Liver (tissue), 9 donors: ENCODE measurements around the gene SIN3B. TPM values are rescaled to one million over a fixed set of nuclear protein-coding genes. Genes with fewer than 3 reads are reported as not detected.

Experiments used
- DNase-seq: peaks from one replicate; pipeline ENCODE4 v3.0.0-alpha.2; 2017; ENCODE audit warnings: low spot score
- H3K27ac ChIP-seq, 2 donors: one replicate each; pipeline ENCODE4 v1.7.0; 2013; ENCODE audit warnings: inconsistent platforms in 2 of 2, low read length in 2 of 2, control low read depth in 1 of 2, low read depth in 1 of 2, mild to moderate bottlenecking in 1 of 2
- H3K27me3 ChIP-seq, 4 donors: one replicate each; pipeline versions ENCODE4 v1.6.1 to v1.7.0; 2013; ENCODE audit warnings: low read length in 3 of 4, inconsistent platforms in 1 of 4, mild to moderate bottlenecking in 1 of 4, moderate library complexity in 1 of 4; ENCODE audit not compliant: control insufficient read depth in 4 of 4, insufficient read depth in 4 of 4
- H3K36me3 ChIP-seq, 4 donors: one replicate each; pipeline versions ENCODE4 v1.6.1 to v1.7.0; 2013; ENCODE audit warnings: low read length in 3 of 4, mild to moderate bottlenecking in 3 of 4, low read depth in 1 of 4, moderate library complexity in 1 of 4; ENCODE audit not compliant: control insufficient read depth in 4 of 4, insufficient read depth in 3 of 4
- H3K4me1 ChIP-seq, 4 donors: one replicate each; pipeline versions ENCODE4 v1.6.1 to v1.7.0; 2013; ENCODE audit warnings: low read length in 3 of 4, mild to moderate bottlenecking in 3 of 4, moderate library complexity in 1 of 4; ENCODE audit not compliant: control insufficient read depth in 4 of 4, insufficient read depth in 4 of 4
- H3K4me3 ChIP-seq, 3 donors: one replicate each; pipeline versions ENCODE4 v1.6.1 to v1.7.0; 2013; ENCODE audit warnings: low read length in 3 of 3, control low read depth in 1 of 3, low read depth in 1 of 3, mild to moderate bottlenecking in 1 of 3
- H3K9ac ChIP-seq, 2 donors: one replicate each; pipeline ENCODE4 v1.7.0; 2013; ENCODE audit warnings: low read length in 2 of 2, mild to moderate bottlenecking in 2 of 2, moderate library complexity in 2 of 2, control low read depth in 1 of 2, low read depth in 1 of 2
- H3K9me3 ChIP-seq, 4 donors: one replicate each; pipeline versions ENCODE4 v1.6.1 to v1.7.0; 2013; ENCODE audit warnings: low read length in 3 of 4; ENCODE audit not compliant: control insufficient read depth in 4 of 4
- EGR1 ChIP-seq, 2 donors: IDR thresholded peaks; 2 replicates each; pipeline ENCODE4 v1.6.1; 2016 to 2018; ENCODE audit warnings: antibody characterized with exemption in 2 of 2, low read depth in 2 of 2
- FOXA1 ChIP-seq: IDR thresholded peaks from 2 replicates; pipeline ENCODE4 v1.6.1; 2016; ENCODE audit warnings: antibody characterized with exemption
- FOXA2 ChIP-seq: IDR thresholded peaks from 2 replicates; pipeline ENCODE4 v1.6.1; 2016; ENCODE audit warnings: antibody characterized with exemption
- GABPA ChIP-seq, 2 donors: IDR thresholded peaks in 1 of 2; conservative IDR thresholded peaks in 1 of 2; 2 replicates each; pipeline ENCODE4 v1.6.1; 2016; ENCODE audit warnings: antibody characterized with exemption in 2 of 2, mild to moderate bottlenecking in 1 of 2, moderate library complexity in 1 of 2
- HNF4A ChIP-seq, 2 donors: conservative IDR thresholded peaks; 2 replicates each; pipeline ENCODE4 v1.6.1; 2016; ENCODE audit warnings: antibody characterized with exemption in 2 of 2, mild to moderate bottlenecking in 2 of 2
- HNF4G ChIP-seq: IDR thresholded peaks from 2 replicates; pipeline ENCODE4 v1.6.1; 2016; ENCODE audit warnings: antibody characterized with exemption
- JUND ChIP-seq, 2 donors: IDR thresholded peaks; 2 replicates each; pipeline ENCODE4 v1.6.1; 2016; ENCODE audit warnings: antibody characterized with exemption in 2 of 2
- NR2F2 ChIP-seq: IDR thresholded peaks from 2 replicates; pipeline ENCODE4 v1.6.1; 2016; ENCODE audit warnings: antibody characterized with exemption
- RAD21 ChIP-seq, 2 donors: IDR thresholded peaks; 2 replicates each; pipeline ENCODE4 v1.6.1; 2016; ENCODE audit warnings: antibody characterized with exemption in 2 of 2, mild to moderate bottlenecking in 2 of 2
- SP1 ChIP-seq: IDR thresholded peaks from 2 replicates; pipeline ENCODE4 v1.6.1; 2018; ENCODE audit warnings: antibody characterized with exemption, mild to moderate bottlenecking
- TAF1 ChIP-seq: conservative IDR thresholded peaks from 2 replicates; pipeline ENCODE4 v1.6.1; 2016; ENCODE audit warnings: antibody characterized with exemption, mild to moderate bottlenecking
- YY1 ChIP-seq: IDR thresholded peaks from 2 replicates; pipeline ENCODE4 v1.6.1; 2016; ENCODE audit warnings: antibody characterized with exemption, mild to moderate bottlenecking
- ZBTB33 ChIP-seq: IDR thresholded peaks from 2 replicates; pipeline ENCODE4 v1.6.1; 2016; ENCODE audit warnings: antibody characterized with exemption
- WGBS: extraction: QIAGEN DNeasy Blood & Tissue Kit; methylation state at CpG from one replicate; pipeline ENCODE4 v1.1.7; 2013; 5-methylcytosine and 5-hydroxymethylcytosine counted together
- polyA plus RNA-seq, 2 donors: library from polyadenylated mRNA; stranded (reverse) in 1 of 2; unstranded in 1 of 2; fragments of 200-250 nt in 1 of 2; fragments of >200 nt in 1 of 2; fragmentation: Nextera tagmentation in 1 of 2; extraction: Ambion mirVana in 1 of 2; gene quantifications; one replicate each; pipeline versions ENCODE4 v1.2.1 to v1.2.3, GENCODE V29; 2013 to 2015
- total RNA-seq, 2 donors: library from RNA; depleted of rRNA; stranded (reverse); fragments of >200 nt; gene quantifications; one replicate each; pipeline ENCODE4 v1.2.3, GENCODE V29; 2014
- TF ChIP-seq, protein P1 (sequence below): fragments of 150-350 bp; IDR thresholded peaks from 2 replicates; pipeline ENCODE4 v1.5.1; 2017; ENCODE audit warnings: improper control_type of control experiment, low read depth, low read length; ENCODE audit not compliant: missing input control
- TF ChIP-seq, protein P2 (sequence below): IDR thresholded peaks from 2 replicates; pipeline ENCODE4 v1.6.1; 2016; ENCODE audit warnings: antibody characterized with exemption, mild to moderate bottlenecking
- TF ChIP-seq, protein P3 (sequence below): IDR thresholded peaks from 2 replicates; pipeline ENCODE4 v1.6.1; 2016; ENCODE audit warnings: antibody characterized with exemption
- TF ChIP-seq, protein P4 (sequence below): IDR thresholded peaks from 2 replicates; pipeline ENCODE4 v1.6.1; 2016; ENCODE audit warnings: antibody characterized with exemption
- donor health status: healthy.
- donor health status: healthy.
- donor health status: healthy.
- donor health status: healthy.
- donor health status: healthy.

The SIN3B gene
- total and polyA plus RNA-seq, 4 donors = 6.1 to 17.1 (median 8.6) TPM

DNA sequence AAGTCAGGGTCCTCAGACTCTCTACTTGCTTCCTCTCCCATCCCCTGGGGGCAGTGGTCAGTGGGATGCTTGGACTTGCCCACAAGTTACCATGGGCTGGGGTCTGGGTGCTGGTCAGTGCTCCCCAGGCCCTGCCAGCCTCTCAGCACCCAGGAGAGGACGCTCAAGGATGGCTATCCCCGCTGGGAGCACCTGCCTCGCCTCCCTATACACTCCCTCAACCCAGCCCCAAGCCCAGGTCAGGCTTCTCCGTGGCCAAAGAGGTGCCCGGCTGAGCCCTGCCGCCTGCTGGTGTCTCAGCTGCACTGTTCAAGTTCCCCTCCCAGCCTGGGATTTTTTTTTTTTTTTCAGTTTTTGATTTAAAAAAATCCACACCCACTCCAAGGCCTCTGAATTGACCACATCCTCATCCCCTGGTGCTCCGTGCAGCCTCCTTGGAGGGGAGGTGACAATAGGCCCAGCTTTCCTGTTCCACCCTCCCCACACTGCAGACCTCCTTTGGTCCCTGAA, 70.4 kb downstream of the SIN3B start:
- Histone ChIP-seq H3K4me3 (no peak overlapping the region), H3K27ac (no peak overlapping the region), H3K36me3 (no peaks in the 10 kb centered on the region), H3K9me3 (no peaks in the 10 kb centered on the region), H3K4me1 (peaks cover 0 to 6% (median 4%) of the 10 kb centered on the region in 4 donors), H3K9ac (no peak overlapping the region), H3K27me3 (peaks cover 0 to 3% (median under 1%) of the 10 kb centered on the region in 4 donors)
- WGBS = 27% methylated on average over 7 of the region's 7 CpGs
- TF ChIP-seq, protein P1, sequence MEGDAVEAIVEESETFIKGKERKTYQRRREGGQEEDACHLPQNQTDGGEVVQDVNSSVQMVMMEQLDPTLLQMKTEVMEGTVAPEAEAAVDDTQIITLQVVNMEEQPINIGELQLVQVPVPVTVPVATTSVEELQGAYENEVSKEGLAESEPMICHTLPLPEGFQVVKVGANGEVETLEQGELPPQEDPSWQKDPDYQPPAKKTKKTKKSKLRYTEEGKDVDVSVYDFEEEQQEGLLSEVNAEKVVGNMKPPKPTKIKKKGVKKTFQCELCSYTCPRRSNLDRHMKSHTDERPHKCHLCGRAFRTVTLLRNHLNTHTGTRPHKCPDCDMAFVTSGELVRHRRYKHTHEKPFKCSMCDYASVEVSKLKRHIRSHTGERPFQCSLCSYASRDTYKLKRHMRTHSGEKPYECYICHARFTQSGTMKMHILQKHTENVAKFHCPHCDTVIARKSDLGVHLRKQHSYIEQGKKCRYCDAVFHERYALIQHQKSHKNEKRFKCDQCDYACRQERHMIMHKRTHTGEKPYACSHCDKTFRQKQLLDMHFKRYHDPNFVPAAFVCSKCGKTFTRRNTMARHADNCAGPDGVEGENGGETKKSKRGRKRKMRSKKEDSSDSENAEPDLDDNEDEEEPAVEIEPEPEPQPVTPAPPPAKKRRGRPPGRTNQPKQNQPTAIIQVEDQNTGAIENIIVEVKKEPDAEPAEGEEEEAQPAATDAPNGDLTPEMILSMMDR = peak; percentile 45
- TF ChIP-seq RAD21 (IDR thresholded peaks at IDR 0.05) (peak; percentile 60 to 81), FOXA2 (no peak)
- DNase-seq = no peak

DNA sequence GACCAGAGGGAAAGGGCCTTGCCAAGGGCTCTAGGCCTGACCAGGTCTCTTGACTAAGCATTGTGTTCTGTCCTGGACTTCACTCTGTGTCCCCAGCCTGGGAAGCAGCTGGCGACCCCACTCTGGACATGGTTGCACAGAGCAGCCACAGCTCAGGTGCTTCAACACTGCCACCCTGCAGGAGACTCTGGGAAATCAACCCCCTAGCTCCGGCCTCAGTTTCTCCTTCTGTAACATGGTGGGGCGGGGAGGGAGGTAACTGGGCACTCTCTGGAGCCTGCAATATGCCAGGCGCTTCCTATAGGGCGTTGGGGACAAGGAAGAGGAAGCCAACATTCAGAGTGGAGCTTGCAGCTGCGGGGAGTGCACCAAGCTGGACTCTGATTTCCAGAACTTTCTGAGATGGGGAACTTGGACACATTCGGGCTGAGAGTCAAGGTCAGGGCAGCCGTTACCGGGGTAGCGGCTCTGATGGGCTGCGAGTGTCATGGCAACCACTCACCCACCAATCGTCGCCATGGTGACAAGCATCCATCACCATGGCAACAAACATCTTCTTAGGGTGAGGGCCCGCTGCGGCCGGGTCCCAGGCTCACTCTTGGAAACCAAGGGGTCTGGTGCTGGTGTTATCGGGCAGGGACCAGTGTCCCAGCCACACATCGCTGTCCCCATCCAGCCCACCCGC, 72.4 kb downstream of the SIN3B start:
- H3K27me3 ChIP-seq = no peaks in the 10 kb centered on the region
- no peak overlapping the region for H3K27ac ChIP-seq
- 83% methylated on average over 19 of the region's 19 CpGs for WGBS
- no peak overlapping the region for H3K4me3 ChIP-seq
- no peaks in the 10 kb centered on the region for H3K36me3 ChIP-seq
- H3K4me1 ChIP-seq = peaks cover 0 to under 1% (median under 1%) of the 10 kb centered on the region in 4 donors
- DNase-seq = no peak
- no peaks in the 10 kb centered on the region for H3K9me3 ChIP-seq
- no peak overlapping the region for H3K9ac ChIP-seq
- TF ChIP-seq, protein P1 = no peak
- TF ChIP-seq HNF4A (conservative IDR thresholded peaks at IDR 0.05) (no peak), HNF4G (no peak), FOXA2 (no peak), JUND (IDR thresholded peaks at IDR 0.05) (no peak), RAD21 (IDR thresholded peaks at IDR 0.05) (no peak), FOXA1 (no peak), NR2F2 (no peak), ZBTB33 (no peak), SP1 (no peak), YY1 (no peak), GABPA (IDR thresholded peaks at IDR 0.05 in 1 of 2, conservative IDR thresholded peaks at IDR 0.05 in 1 of 2) (no peak), TAF1 (no peak), EGR1 (IDR thresholded peaks at IDR 0.05; ENCODE audit: low read depth in 2 of 2) (no peak)
- TF ChIP-seq, protein P2, sequence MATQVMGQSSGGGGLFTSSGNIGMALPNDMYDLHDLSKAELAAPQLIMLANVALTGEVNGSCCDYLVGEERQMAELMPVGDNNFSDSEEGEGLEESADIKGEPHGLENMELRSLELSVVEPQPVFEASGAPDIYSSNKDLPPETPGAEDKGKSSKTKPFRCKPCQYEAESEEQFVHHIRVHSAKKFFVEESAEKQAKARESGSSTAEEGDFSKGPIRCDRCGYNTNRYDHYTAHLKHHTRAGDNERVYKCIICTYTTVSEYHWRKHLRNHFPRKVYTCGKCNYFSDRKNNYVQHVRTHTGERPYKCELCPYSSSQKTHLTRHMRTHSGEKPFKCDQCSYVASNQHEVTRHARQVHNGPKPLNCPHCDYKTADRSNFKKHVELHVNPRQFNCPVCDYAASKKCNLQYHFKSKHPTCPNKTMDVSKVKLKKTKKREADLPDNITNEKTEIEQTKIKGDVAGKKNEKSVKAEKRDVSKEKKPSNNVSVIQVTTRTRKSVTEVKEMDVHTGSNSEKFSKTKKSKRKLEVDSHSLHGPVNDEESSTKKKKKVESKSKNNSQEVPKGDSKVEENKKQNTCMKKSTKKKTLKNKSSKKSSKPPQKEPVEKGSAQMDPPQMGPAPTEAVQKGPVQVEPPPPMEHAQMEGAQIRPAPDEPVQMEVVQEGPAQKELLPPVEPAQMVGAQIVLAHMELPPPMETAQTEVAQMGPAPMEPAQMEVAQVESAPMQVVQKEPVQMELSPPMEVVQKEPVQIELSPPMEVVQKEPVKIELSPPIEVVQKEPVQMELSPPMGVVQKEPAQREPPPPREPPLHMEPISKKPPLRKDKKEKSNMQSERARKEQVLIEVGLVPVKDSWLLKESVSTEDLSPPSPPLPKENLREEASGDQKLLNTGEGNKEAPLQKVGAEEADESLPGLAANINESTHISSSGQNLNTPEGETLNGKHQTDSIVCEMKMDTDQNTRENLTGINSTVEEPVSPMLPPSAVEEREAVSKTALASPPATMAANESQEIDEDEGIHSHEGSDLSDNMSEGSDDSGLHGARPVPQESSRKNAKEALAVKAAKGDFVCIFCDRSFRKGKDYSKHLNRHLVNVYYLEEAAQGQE = no peak
- TF ChIP-seq, protein P3, sequence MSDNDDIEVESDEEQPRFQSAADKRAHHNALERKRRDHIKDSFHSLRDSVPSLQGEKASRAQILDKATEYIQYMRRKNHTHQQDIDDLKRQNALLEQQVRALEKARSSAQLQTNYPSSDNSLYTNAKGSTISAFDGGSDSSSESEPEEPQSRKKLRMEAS = no peak
- TF ChIP-seq, protein P4, sequence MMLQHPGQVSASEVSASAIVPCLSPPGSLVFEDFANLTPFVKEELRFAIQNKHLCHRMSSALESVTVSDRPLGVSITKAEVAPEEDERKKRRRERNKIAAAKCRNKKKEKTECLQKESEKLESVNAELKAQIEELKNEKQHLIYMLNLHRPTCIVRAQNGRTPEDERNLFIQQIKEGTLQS = no peak
